ENCODE measurements around the gene KCTD5. TPM values are rescaled to one million over a fixed set of nuclear protein-coding genes. Genes with fewer than 3 reads are reported as not detected.

The KCTD5 gene
- total RNA-seq, 1 experiment from 2014 or later = 27.8 TPM

DNA sequence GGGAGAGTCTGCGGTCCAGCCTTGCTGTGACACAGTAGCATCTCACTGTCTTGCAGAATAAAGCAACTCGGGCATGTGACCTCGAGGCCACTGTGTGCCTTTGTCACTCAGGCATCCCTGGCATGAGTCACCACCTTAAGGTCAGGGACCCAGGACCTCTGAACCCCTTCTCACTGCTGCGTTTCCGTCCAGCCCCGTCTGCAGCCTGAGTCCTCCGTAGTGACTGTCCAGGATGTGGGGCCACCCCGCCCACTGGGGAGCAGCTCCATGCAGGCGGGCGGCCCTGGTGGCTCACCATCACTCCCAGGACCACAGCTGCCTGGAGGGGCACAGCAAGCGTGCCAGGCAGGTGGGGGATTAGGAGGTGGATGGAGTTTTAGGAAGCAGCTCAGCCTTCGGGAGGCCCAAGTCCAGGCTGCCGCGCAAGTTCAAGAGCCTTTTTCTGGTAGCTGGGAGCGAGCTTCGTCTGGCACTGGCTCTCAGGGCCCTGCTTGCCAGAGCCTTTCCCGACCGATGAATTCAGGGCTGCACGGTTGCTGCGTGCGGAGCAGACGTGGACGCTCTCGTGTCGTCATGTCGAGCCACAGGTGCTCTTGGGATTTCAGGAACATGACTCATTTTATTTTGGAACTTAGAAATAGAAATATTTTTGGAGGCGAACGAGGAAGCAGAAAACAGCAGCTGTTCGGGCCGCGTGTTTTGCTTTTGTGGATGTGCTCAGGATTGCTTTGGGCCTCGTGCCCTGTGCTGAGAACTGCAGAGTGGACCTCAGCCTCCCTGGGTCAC lies 16.8 kb downstream of the KCTD5 start:
- H3K36me3 Mint-ChIP-seq = no peaks in the 10 kb centered on the region; the same call in 1 of the 2 replicates
- DNase-seq (ENCODE audit: low spot score) = no peak
- H3K4me3 Mint-ChIP-seq = no peak overlapping the region
- ChIA-PET POLR2A (no interaction called here), CTCF (no interaction called here)
- no peak overlapping the region for H3K27ac Mint-ChIP-seq
- no peaks in the 10 kb centered on the region for H3K27me3 Mint-ChIP-seq (ENCODE audit: low read depth)
- H3K4me1 Mint-ChIP-seq = no peaks in the 10 kb centered on the region
- TF ChIP-seq USF2 (CRISPR knock-in tag; IDR thresholded peaks at IDR 0.05) (no peak), PRRX2 (CRISPR knock-in tag; IDR thresholded peaks at IDR 0.05) (no peak), ZNF281 (CRISPR knock-in tag; IDR thresholded peaks at IDR 0.05) (no peak)
- no peaks in the 10 kb centered on the region for H3K9me3 Mint-ChIP-seq
- no peak for ATAC-seq

DNA sequence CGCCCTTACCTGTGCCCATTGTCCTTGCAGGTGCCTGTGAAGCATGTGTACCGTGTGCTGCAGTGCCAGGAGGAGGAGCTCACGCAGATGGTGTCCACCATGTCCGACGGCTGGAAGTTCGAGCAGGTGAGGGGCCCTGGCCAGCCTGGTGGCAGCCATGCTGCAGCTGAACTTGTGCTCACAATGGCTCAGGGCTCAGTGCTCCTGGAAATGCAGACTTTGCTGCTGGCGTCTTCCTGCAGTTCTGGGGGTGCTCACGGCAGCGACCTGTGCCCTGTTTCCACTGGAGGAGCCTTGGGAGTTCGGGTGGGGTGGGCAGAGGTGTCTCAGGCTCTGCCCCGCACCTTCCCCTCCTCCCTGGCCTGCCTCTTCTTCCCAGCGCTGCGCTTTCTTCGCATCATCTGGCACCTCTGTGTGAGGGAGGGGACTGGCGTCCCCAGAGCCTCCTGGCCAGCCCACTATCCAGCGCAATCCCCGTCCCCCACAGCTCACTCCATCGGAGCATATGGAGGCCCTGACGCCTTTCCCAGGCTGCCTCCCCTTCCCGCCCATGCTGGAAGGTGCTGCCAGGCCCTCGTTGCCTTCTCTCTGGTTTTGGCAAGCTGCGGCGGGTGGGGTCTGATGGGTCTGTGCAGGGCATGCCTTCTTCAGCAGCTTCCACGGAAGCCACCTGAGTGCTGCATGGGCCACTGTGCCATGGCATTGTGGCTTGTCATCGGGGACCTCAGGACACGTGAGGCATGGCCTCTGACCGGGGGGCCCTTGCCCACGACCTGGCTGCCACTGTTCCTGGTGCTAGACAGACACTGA lies 17.7 kb downstream of the KCTD5 start:
- Mint-ChIP-seq H3K27me3 (ENCODE audit: low read depth) (no peaks in the 10 kb centered on the region), H3K4me3 (no peak overlapping the region), H3K27ac (no peak overlapping the region), H3K36me3 (no peaks in the 10 kb centered on the region; the same call in 1 of the 2 replicates), H3K9me3 (no peaks in the 10 kb centered on the region), H3K4me1 (no peaks in the 10 kb centered on the region)
- no peak for ATAC-seq
- DNase-seq (ENCODE audit: low spot score) = no peak
- ChIA-PET POLR2A (no interaction called here), CTCF (no interaction called here)
- no peak for TF ChIP-seq SMAD4 (CRISPR knock-in tag; IDR thresholded peaks at IDR 0.05)
- TF ChIP-seq, protein P1, sequence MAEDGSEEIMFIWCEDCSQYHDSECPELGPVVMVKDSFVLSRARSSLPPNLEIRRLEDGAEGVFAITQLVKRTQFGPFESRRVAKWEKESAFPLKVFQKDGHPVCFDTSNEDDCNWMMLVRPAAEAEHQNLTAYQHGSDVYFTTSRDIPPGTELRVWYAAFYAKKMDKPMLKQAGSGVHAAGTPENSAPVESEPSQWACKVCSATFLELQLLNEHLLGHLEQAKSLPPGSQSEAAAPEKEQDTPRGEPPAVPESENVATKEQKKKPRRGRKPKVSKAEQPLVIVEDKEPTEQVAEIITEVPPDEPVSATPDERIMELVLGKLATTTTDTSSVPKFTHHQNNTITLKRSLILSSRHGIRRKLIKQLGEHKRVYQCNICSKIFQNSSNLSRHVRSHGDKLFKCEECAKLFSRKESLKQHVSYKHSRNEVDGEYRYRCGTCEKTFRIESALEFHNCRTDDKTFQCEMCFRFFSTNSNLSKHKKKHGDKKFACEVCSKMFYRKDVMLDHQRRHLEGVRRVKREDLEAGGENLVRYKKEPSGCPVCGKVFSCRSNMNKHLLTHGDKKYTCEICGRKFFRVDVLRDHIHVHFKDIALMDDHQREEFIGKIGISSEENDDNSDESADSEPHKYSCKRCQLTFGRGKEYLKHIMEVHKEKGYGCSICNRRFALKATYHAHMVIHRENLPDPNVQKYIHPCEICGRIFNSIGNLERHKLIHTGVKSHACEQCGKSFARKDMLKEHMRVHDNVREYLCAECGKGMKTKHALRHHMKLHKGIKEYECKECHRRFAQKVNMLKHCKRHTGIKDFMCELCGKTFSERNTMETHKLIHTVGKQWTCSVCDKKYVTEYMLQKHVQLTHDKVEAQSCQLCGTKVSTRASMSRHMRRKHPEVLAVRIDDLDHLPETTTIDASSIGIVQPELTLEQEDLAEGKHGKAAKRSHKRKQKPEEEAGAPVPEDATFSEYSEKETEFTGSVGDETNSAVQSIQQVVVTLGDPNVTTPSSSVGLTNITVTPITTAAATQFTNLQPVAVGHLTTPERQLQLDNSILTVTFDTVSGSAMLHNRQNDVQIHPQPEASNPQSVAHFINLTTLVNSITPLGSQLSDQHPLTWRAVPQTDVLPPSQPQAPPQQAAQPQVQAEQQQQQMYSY (CRISPR knock-in tag; IDR thresholded peaks at IDR 0.05) = no peak
- TF ChIP-seq, protein P2, sequence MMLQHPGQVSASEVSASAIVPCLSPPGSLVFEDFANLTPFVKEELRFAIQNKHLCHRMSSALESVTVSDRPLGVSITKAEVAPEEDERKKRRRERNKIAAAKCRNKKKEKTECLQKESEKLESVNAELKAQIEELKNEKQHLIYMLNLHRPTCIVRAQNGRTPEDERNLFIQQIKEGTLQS (CRISPR knock-in tag; conservative IDR thresholded peaks at IDR 0.05) = no peak

DNA sequence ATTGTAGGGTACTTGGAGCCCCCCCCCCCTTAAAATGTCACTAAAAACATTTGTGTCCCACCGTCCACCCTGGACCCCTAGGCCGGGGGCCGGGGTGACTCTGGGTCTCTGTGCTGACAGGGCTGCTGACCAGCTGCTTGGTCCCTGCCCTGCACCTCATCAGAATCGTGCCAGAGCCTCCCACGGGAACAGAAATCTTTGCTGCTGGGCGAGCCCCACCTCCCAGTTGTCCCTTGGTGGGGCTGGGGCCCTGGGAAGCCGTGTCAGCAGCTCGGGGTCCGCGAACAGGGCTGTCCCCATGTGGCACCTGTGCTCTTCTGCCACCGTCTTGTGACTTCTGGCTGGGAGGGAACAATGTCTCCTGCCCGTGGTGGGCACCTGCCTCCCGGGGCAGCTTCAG lies 18.5 kb downstream of the KCTD5 start:
- H3K27ac Mint-ChIP-seq = no peak overlapping the region
- no peaks in the 10 kb centered on the region for H3K27me3 Mint-ChIP-seq (ENCODE audit: low read depth)
- TF ChIP-seq PRRX2 (CRISPR knock-in tag; IDR thresholded peaks at IDR 0.05) (no peak), CDX4 (CRISPR knock-in tag; IDR thresholded peaks at IDR 0.05; ENCODE audit: borderline replicate concordance) (no peak), CREB1 (CRISPR knock-in tag; IDR thresholded peaks at IDR 0.05) (no peak)
- H3K36me3 Mint-ChIP-seq = no peaks in the 10 kb centered on the region; the same call in 1 of the 2 replicates
- H3K4me1 Mint-ChIP-seq = no peaks in the 10 kb centered on the region
- no peaks in the 10 kb centered on the region for H3K9me3 Mint-ChIP-seq
- POLR2A ChIA-PET = no interaction called here
- H3K4me3 Mint-ChIP-seq = no peak overlapping the region
- CTCF ChIA-PET = no interaction called here
- ATAC-seq = no peak
- no peak for DNase-seq (ENCODE audit: low spot score)
